ACHN (cell line): ENCODE results near the gene BRD1.
"Not testable (repeated sequence)": the region's sequence is repeated elsewhere in the genome, so short reads cannot be mapped to it uniquely, and the experiment has no call there.

Experiments
- DNase-seq: peaks from one replicate; pipeline ENCODE4 v3.0.0-alpha.2; 2015
- in situ Hi-C: cut with HindIII; loops from 2 replicates; pipeline ENCODE4 v1.10.0; 2017; ENCODE audit warnings: low sequenced_read_pairs, low pct_ligation_motif_present, low pct_unique_long_range_greater_than_20kb

BRD1 gene

GRCh38 chr22:49763696-49764095, 64.0 kb downstream of the BRD1 start:
- no peak for DNase-seq
- in situ Hi-C loops, result no loop called here

GRCh38 chr22:49763138-49763537, 64.5 kb downstream of the BRD1 start:
- in situ Hi-C loops, result no loop called here
- DNase-seq, result no peak

- DNase-seq, in situ Hi-C loops: not testable (repeated sequence)
Observed at GRCh38 chr22:49762571-49762970, 65.1 kb downstream of the BRD1 start.

- in situ Hi-C loops, result no loop called here
- no peak for DNase-seq
Observed at GRCh38 chr22:49761836-49762235, 65.8 kb downstream of the BRD1 start.

GRCh38 chr22:49760630-49761571, 66.8 kb downstream of the BRD1 start:
- in situ Hi-C loops, result no loop called here
- no peak for DNase-seq

- in situ Hi-C loops, result no loop called here
- DNase-seq, result no peak
Observed at GRCh38 chr22:49760280-49760629, 67.4 kb downstream of the BRD1 start.

GRCh38 chr22:49756676-49757075, 71.0 kb downstream of the BRD1 start:
- in situ Hi-C loops, result no loop called here
- DNase-seq, result no peak

GRCh38 chr22:49756201-49756600, 71.5 kb downstream of the BRD1 start:
- DNase-seq, result no peak
- in situ Hi-C loops, result no loop called here

GRCh38 chr22:49755631-49756001, 72.1 kb downstream of the BRD1 start:
- in situ Hi-C loops, result no loop called here

GRCh38 chr22:49754696-49755630, 72.7 kb downstream of the BRD1 start:
- DNase-seq, result no peak
- in situ Hi-C loops, result no loop called here

More at GRCh38 chr22:49755631-49756001, 72.1 kb downstream of the BRD1 start:
- DNase-seq, result no peak

- in situ Hi-C loops, result no loop called here
- DNase-seq, result no peak
Observed at GRCh38 chr22:49753961-49754695, 73.5 kb downstream of the BRD1 start.

- DNase-seq, result no peak
- in situ Hi-C loops, result no loop called here
Observed at GRCh38 chr22:49753276-49753890, 74.3 kb downstream of the BRD1 start.

- DNase-seq, result no peak
- in situ Hi-C loops, result no loop called here
Observed at GRCh38 chr22:49752598-49753091, 75.0 kb downstream of the BRD1 start.

- no peak for DNase-seq
- in situ Hi-C loops, result no loop called here
Observed at GRCh38 chr22:49751966-49752597, 75.6 kb downstream of the BRD1 start.

GRCh38 chr22:49751318-49751965, 76.2 kb downstream of the BRD1 start:
- in situ Hi-C loops, result no loop called here
- no peak for DNase-seq

GRCh38 chr22:49749885-49750510, 77.7 kb downstream of the BRD1 start:
- in situ Hi-C loops, result no loop called here
- DNase-seq, result no peak

- no peak for DNase-seq
- in situ Hi-C loops, result no loop called here
Observed at GRCh38 chr22:49749227-49749626, 78.4 kb downstream of the BRD1 start.
